SW 1271 (cell line): ENCODE results near the gene ACTA2.

Experiments
- DNase-seq, 2 experiments: peaks; one replicate each; lab custom pipeline; 2025; lab: John Stamatoyannopoulos, UW

ACTA2 gene

GRCh38 chr10:88892222-88892967, 60.2 kb downstream of the ACTA2 start:
- no peak for DNase-seq

DNA sequence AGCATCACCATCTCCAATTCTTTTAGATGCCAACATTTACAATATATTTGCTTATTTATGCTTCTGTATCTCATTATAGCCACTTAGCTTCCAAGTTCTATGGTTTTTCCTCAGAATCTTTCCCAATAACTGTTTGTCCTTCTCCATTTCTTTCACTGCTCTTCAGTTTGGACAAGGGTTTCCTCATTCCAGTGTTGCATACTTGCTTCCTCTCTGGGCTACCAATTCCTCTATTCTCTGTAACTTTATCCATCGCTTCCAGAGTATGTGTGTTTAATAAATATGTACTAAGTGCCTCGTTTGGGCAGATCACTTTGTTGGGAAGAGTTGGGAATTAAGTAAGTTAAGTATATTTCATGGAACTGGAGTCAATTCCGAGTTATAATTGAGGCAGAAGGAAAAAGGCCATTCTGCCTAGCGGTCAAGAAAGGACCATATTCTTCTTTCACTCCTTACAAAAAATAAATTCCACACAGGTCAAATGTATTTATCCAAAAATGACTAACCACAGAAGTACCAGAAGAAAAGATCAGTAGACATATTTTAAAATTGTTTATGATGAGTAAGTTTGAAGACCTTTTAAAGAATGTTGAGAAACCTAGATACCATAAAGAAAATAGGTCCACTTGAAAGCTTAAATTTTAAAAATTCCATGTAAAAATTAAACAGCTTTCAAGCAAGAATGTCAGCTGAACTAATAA, 61.7 kb downstream of the ACTA2 start:
- no peak for DNase-seq

DNA sequence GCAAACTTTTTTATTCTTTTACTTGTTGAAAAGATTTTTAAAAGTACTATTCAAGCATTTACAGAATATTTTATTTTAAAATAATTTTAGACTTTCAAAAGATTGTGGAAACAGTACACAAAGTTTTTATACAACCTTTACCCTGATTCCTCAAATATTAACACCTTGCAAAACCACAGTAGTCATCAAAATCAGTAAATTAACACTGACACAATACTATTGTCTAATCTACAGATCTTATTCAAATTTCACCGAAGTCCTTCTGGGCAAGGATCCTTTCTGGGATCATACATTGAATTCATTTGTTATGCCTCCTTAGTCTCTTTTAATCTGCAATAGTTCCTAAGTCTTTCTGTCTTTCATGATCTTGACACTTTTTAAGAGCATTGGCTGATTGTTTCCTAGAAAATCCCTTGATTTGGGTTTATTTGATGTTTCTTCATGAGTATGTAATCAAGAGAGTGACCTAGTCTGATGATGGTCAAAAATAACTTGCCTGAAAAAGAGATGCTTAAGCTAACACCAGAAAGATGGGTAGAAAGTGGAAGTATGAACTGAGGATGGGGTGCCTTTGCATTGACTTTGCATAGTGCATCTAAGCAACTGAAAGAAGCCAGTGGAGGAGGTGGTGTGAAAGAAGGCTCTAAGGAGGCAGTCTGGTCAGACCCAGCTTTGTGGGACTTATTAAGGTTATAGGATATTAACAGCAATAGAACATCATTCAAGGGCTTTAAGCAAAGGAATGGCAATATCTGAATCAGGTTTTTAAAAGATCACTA, 62.8 kb downstream of the ACTA2 start:
- DNase-seq = no peak

- no peak for DNase-seq
Observed at GRCh38 chr10:88888810-88889445, 63.6 kb downstream of the ACTA2 start.

DNA sequence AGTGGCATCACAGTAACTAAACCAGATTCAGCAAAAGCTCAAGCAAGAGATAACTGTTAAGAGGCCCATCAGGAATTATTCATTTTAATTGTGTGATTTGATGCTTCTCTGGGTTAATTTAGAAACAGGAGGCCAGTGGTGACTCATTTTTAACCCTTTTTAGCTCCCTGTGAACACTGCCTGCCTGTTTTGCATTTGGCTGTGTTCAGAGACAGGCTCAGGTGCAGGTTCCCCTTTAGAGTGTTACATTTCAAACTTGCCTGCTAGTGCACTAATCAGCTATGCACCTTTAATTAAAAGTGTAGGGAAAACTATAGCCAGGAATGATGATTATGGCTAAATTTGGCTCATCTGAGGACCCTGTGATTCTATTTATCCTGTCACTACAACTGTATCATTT, 66.0 kb downstream of the ACTA2 start:
- no peak for DNase-seq
